Amniotic epithelial cell (primary cell): ENCODE results near the gene CYP4F8.

ENCODE experiments used
- DNase-seq: peaks from one replicate; pipeline ENCODE4 v3.0.0-alpha.2; 2010; ENCODE audit warnings: low read depth

Gene CYP4F8

GRCh38 chr19:15616627-15617270 is 1.7 kb downstream of the CYP4F8 start:
- DNase-seq, result no peak

- DNase-seq, result no peak
These were observed 3.3 kb downstream of the CYP4F8 start for GRCh38 chr19:15618321-15618720.

GRCh38 chr19:15621801-15622200 is 6.8 kb downstream of the CYP4F8 start:
- DNase-seq, result no peak

DNA sequence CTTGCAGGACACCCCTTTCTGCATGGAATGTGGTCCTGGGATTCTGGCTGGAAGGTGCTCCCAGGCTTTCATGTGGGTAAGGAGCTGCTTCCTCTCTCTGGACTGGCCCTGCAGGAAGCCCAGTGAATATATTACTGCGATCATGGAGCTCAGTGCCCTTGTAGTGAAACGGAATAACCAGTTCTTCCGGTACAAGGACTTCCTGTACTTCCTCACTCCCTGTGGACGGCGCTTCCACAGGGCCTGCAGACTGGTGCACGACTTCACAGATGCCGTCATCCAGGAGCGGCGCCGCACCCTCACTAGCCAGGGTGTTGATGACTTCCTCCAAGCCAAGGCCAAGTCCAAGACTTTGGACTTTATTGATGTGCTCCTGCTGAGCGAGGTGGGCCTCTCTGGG is 8.0 kb downstream of the CYP4F8 start:
- no peak for DNase-seq

DNA sequence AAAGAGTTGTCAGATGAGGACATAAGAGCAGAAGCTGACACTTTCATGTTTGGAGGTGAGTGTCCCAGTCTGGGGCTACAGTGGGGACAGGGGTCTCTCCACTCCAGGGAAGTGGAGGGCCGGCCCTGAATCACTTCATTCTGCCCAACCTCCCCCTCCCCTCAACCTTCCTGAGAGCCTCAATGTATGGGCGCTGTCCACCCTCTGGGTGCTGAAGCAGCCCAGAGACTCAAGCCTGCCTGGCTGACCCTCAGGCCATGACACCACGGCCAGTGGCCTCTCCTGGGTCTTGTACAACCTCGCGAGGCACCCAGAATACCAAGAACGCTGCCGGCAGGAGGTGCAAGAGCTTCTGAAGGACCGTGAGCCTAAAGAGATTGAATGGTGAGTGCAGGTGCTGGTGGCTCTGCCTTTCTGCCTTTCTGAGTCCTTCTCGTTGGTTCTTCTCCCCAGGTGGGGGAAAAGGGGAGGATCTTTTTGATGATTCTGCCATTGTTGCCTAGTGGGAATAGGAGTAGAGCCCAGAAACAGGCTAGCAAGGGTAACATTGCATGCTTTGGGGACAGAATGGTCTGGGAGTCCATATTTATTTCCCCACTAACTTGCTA is 8.8 kb downstream of the CYP4F8 start:
- no peak for DNase-seq

DNA sequence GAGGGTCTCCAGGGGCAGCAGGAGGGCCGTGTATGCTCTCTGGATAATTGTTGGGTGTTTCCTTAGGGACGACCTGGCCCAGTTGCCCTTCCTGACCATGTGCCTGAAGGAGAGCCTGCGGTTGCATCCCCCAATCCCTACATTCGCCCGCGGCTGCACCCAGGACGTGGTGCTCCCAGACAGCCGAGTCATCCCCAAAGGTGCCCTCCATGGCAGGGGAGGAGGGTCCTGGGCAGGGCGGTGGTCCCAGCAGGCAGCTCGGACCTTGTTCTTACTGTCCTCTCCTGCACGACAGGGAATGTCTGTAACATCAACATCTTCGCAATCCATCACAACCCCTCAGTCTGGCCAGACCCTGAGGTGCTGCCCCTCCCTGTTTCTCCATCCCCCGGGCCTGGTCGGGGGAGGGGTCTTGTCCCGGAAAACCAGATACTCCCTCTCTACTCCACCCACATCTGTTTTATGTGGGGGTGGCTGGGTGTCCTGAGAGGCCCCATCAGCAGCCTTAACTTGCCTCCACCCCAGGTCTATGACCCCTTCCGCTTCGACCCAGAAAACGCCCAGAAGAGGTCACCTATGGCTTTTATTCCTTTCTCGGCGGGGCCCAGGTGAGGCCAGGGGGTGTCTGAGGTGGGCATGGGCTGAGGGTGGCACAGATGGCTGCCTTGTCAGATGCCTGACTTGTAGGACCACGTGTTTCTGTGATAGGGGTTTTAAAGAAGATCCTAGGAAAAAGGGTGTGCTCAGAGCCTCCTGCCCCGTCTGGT is 13.4 kb downstream of the CYP4F8 start:
- no peak for DNase-seq

GRCh38 chr19:15629003-15629880 is 14.2 kb downstream of the CYP4F8 start:
- peak; percentile 8 for DNase-seq

GRCh38 chr19:15631817-15632216 is 16.8 kb downstream of the CYP4F8 start:
- no peak for DNase-seq

DNA sequence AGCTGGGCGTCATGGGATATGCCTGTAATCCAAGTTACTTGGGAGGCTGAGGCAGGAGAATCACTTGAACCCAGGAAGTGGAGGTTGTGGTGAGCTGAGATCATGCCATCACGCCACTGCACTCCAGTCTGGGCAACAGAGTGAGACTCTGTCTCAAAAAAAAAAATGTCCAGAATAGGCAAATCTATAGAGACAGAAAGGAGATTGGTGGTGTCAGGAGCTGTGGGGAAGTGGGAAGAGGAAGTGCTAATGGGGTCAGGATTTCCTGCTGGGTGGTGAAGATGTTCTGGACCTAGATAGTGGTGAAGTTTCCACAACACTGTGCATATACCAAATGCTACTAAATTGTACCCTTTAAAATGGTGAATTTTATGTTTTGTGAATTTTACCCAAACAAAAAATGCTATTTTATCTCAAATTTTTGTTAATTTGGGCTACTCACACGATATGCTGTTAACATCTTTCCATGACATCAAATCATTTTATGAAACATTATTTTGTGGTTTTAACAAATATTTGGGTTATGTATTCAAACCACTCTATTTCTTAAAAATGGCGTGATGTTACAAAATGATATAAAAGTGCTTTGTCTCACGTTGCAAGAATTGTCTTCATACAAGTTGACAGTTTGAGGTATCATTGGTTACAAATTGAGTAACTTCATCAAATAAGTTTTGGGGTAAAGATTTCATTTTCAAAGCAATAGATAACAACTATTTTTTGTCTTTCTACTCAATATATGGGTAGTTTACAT is 18.2 kb downstream of the CYP4F8 start:
- DNase-seq, result no peak

- no peak for DNase-seq
These were observed 19.1 kb downstream of the CYP4F8 start for GRCh38 chr19:15634105-15634504.

GRCh38 chr19:15635016-15635805 is 20.2 kb downstream of the CYP4F8 start:
- DNase-seq, result no peak

GRCh38 chr19:15636026-15636425 is 21.0 kb downstream of the CYP4F8 start:
- no peak for DNase-seq

GRCh38 chr19:15639596-15639995 is 24.6 kb downstream of the CYP4F8 start:
- DNase-seq, result no peak

DNA sequence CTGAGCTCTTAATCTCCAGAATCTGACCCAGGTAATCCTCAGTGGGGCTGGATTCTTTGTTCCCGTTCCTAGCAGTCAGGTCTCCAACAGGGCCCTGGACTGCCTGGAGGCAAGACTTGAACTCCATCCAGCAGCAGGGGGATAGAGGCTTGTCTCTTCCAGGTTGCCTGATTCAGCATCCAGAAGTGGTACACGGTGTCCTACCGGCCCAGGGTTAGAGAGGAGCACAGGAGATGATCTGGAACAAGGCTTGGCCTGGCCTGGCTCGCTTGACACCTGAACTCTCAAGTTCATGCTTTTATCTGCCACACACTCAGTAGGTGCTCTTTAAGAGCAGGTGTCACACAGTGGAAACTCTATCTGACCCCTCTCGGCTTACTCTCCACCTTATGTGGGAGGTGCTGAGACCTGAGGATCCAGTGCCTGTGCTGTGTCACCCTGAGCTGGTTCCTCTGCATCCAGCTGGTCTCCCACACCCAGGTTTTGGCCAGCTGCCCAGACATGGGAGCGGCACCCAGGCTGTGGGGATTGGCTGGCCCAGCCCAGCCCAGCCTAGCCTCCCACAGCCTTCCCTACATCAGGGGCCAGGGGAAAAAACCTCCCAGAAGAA is 25.4 kb downstream of the CYP4F8 start, which contains the start of gene CYP4F3:
Gene CYP4F3 (plus strand): TSS at position 604 of the 610 bp plus-strand sequence. CDS start 519 bp downstream, outside the sequence.
- no peak for DNase-seq

GRCh38 chr19:15640904-15641597 is 26.0 kb downstream of the CYP4F8 start:
- no peak for DNase-seq

DNA sequence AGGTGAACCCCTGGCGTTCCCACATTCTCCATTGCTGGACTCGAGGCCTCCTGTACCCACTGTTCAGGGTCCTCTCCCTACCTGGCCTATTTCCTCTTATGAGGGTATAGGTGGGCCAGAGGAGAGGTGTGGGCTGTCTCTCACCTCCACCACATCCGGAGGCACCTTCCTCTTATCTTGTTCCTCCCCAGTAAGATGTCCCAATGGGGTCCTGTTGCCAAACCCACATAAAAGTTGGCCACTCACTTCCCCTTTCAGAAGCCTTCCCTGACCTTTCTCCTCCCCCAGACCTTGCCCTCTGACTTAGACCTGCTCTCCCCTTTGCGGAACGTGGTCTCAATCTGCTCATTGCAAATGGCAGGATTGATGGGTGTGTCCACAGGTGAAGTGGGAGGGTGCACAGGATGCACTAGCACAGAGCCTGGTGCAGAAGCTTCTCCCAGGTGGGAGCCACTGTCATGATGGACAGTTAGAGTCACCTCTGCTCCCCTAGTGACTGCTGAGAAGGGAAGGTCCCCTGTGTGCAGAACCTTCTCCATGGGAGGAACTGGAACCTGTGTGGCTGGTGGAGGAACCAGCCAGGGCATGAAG is 27.0 kb downstream of the CYP4F8 start:
- DNase-seq, result no peak

DNA sequence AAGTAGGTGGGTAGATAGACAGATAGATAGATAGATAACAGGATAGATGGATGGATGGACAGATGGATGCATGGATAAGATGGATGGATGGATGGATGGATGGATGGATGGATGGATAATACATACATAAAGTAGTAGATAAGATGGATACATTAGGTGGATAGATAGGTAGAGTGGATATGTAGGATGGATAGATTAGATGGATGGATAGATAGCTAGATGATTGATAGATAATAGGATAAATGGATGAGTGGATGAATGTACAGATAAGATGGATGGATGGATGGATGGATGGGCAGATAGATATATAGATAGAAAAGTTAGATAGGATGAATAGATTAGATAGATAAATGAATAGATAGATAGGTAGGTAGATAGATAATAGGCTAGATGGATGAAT is 27.8 kb downstream of the CYP4F8 start:
- no peak for DNase-seq

GRCh38 chr19:15643387-15643786 is 28.4 kb downstream of the CYP4F8 start:
- DNase-seq, result no peak

DNA sequence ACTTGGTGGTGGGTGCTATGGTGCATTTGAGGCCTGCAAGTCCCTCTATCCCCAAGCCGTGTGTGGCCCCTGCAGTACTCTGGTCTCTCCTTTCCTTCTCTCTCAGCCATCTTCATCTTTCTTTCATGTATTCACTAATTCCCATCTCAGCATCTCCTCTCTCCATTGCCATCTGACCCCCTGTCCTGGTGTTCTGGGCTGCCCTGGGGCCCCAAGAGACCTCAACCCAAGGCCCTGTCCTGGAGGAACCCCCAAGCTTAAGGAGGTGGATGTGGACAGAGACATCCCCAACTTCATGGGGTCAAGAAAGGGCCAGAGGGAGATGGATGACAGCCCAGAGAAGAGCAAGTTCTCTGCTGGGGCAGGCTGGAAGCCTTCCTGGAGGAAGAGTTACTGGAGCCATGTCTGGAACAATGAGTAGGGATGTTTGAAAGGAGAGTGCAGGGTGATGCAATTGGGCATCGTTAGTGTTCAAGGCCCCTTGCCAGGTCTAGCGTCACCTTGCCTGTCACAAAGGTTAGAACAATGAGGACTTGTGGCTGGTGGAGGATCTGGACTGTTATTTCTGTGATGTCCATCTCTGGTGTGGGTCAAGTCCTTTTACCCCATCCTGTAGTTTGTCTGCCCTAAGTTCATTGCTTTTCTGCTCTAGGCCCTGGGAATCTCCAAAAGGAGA is 29.2 kb downstream of the CYP4F8 start:
- DNase-seq, result no peak
